Middle frontal gyrus (tissue), 1 donor: ENCODE results near the gene ARFGEF3.
"Not testable (repeated sequence)": the region's sequence is repeated elsewhere in the genome, so short reads cannot be mapped to it uniquely, and the experiment has no call there.

Experiments used
- DNase-seq: peaks from one replicate; pipeline ENCODE4 v3.0.0-alpha.2; 2015; ENCODE audit warnings: low spot score; ENCODE audit errors: extremely low spot score

ARFGEF3 gene

GRCh38 chr6:138346302-138347195, 184.8 kb downstream of the ARFGEF3 start:
- no peak for DNase-seq

DNA sequence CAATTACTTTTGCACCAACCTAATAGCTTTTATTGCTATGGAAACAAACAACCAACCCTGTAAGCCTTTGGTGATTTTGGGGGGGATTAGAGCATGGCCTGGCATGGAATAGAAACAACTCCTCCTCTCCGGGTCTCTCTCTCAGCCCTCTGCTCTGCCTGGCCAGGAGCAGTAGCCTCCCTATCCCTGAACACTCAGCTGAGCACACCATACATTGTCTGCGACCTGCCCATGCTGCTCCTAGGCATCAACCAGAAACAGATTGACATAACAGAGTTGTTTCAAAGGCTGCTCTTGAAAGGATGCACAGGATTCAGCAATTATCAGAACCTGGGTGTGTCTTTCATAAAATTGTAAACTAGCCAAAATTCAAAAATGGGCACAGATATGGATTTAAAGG, 186.1 kb downstream of the ARFGEF3 start:
- DNase-seq, result no peak

DNA sequence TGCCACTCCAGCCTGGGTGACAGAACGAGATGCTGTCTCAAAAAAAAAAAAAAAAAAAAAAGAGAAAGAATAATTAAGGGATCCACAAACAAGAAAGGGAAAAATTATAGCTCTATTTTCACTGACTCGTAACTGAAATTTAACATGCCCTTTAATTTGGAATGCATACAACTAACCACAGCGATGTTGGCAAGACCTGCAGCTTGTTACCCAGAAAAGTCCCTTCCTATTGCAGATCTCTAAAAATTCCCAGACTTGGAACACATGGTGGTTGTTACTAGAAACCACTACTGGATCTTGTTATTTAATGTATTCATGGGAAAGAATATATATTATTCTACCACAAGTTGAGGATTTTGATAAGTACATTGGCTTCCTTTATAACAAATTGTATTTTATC, 188.2 kb downstream of the ARFGEF3 start:
- DNase-seq, result peak; percentile 19

DNA sequence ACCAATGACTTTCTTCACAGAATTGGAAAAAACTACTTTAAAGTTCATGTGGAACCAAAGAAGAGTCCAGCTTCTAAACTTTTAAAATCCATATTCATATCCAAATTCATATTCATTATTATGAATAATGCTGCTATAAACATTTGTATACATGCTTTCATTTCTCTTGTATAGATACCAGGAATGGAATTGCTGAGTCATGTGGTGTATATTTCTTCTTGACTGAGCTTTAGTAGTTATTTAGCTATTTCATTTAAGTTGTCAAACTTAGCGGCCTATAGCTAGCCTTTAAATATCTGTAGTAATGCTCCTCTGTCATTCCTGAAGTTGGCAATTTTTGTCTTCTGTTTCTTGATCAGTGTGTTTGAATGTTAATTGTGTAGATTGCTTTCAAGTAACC, 196.2 kb downstream of the ARFGEF3 start:
- DNase-seq, result no peak

DNA sequence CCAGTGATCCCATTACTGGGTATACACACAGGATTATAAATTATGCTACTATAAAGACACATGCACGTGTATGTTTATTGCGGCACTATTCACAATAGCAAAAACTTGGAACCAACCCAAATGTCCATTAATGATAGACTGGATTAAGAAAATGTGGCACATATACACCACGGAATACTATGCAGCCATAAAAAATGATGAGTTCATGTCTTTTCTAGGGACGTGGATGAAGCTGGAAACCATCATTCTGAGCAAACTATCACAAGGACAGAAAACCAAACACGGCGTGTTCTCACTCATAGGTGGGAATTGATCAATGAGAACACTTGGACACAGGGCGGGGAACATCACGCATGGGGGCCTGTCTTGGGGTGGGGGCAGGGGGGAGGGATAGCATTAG, 206.9 kb downstream of the ARFGEF3 start:
- not testable (repeated sequence) for DNase-seq

DNA sequence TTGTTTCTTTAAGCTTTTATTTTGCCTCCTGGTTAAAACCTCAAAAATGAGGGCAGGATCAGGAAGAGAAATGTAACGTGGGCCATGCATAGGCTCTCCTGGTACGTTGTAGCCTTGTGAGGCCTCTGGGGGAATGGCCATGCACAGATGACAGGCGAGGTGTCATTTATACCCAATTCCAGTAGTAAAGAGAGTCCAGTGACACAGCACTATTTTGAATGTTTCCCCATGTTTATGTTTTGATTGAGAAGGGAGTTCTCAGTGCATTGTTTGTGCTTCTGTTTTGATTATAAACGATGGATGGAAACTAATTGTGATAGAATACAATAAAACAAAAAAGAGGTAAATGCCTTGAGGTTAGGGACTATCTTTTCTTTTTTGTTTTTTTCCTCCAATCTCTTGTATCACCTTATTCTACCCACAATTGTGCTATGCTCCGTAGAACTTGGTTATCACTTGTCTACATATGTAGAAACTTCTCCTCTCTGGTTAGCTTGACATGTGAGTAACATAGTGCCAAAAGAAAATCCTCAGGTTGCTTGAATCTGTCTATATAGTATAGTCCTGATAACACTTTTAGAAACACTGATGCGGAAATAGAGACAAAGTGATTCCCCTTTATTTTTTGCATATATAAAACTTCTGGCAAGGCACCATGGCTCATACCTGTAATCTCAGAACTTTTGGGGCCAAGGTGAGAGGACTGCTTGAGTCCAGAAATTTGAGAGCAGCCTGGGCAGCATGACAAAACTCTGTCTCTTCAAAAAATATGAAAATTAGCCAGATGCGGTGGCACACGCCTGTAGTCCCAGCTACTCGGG, 209.1 kb downstream of the ARFGEF3 start:
- no peak for DNase-seq

DNA sequence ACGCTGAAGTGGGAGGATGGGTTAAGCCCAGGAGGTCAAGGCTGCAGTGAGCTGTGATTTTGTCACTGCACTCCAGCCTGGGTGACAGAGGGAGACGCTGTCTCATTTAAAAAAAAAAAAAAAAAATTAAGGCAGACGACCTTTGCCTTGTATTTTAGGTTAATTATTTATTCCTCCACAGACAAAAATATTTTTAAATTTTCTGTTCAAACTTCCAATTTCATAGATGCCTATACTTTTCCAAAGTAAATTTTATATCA, 209.6 kb downstream of the ARFGEF3 start:
- no peak for DNase-seq

DNA sequence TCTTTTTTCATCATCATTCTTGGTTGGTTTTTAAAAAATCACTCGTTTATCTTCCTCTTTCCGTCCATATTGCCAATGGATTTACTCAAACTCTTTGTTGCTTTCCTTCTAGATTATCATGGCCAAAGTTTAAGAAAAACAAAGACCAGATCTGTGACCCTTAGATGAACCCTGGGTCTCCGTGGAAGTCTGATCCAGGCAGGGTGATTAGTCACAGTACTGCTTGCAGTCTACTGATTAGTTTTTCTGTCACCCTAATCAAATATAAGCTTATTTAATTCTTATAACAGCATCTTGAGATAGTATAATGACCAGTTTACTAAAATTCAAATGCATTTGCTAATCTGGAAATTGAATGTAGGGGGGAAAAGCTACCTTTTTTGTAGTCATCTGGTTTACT, 210.0 kb downstream of the ARFGEF3 start:
- no peak for DNase-seq

GRCh38 chr6:138372711-138373463, 211.1 kb downstream of the ARFGEF3 start:
- no peak for DNase-seq

DNA sequence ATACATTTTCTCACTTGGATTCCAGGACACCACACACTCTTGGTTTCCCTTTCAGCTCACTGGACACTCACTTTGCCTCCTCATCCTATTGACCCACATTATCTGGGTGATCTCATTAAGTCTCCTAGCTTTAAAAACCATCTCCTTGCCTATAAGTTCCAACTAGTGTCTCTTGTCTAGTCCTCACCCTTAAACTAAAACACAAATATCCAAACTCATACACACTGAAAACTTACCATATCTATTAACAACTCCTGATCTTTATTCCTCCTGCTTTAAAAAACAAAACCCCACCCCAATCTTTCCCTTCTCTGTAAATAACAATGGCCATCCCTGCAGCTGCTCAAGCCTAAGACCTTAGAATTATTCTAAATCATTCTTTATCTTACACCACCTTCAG, 212.5 kb downstream of the ARFGEF3 start:
- no peak for DNase-seq

- no peak for DNase-seq
These were observed 213.1 kb downstream of the ARFGEF3 start for GRCh38 chr6:138374815-138375214.

DNA sequence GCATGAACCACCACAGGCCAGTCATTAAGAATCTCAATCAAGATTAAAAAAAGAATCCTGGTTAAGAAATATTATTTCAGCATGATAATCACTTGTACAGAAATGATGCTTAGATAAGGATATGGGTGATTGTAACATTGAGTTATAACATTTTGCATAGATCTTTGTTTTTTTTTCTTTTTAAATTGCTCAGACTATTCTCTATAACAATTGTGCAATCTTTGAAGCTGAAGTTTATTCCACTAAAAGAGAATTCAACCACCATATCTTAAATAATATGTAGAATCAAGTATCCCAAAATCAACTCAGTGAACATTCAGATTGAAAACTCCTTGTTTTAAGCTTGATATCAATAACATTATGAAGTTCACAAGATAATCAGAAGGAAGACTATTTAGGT, 215.3 kb downstream of the ARFGEF3 start:
- no peak for DNase-seq

DNA sequence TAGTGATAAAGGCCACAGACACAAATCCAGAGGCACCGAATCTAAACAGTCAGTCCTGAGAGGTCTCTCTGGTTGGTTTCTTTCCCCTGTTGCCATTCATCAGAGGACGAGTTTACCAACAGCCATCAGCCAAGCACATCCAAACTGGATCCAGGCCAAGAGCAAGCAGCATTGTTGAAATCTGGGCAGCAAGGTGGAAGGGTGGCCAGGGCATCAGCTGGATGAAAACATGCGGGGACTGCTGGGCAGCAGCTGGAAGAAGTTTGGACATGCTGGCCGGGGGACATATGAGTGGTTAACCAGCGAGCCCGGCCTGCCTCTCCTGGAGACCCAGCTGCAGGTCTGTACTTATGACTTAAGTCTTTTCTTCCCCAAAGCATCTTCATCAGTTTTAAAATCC, 216.1 kb downstream of the ARFGEF3 start, which contains the start of gene SMIM28:
SMIM28 (plus strand) TSS at position 62 of the 400 bp plus-strand sequence; CDS start at position 230, 168 bp downstream.
- no peak for DNase-seq

GRCh38 chr6:138378463-138378862, 216.7 kb downstream of the ARFGEF3 start:
- no peak for DNase-seq

GRCh38 chr6:138382498-138383265, 220.9 kb downstream of the ARFGEF3 start:
- no peak for DNase-seq

DNA sequence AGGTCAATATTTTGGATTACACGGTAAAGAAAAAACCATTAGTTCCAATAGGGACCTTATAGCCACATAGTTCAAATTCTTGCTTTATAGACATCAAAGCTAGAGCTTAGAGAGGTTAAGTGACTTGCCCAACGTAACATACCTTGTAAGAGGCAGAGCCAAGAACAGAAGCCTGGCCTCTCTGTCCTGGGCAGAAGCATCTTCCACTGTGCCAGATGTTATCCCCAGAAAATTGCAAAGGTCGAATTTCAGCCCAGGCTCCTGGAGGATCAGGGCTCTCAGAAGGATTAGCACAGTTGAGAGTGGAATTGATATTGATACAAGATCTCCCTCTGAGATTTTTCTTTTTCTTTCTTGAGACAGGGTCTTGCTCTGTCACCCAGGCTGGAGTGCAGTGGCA, 222.0 kb downstream of the ARFGEF3 start:
- no peak for DNase-seq

DNA sequence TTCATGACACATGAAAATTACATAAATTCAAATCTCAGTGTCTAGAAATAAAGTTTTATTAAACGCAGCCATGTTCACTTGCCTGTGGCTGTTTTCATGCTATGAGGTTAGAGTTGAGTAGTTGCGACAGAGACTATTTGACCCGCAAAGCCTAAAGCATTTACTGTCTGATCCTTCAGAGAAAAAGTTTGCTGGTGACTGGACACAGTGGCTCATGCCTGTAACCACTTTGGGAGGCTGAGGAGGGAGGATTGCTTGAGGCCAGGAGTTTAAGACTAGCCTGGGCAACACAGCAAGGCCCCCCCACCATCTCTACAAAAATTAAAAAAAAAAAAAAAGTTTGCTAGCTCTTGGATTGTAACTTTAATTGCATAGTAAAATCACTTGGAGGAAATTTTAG, 225.2 kb downstream of the ARFGEF3 start:
- no peak for DNase-seq

GRCh38 chr6:138387577-138388368, 226.0 kb downstream of the ARFGEF3 start:
- DNase-seq, result no peak

GRCh38 chr6:138389551-138389950, 227.8 kb downstream of the ARFGEF3 start:
- no peak for DNase-seq
